Measurements from ENCODE around the gene ZIC5.

ZIC5 gene

GRCh38 chr13:99987154-99988019, 15.8 kb upstream of the ZIC5 start:
- DNase-seq (ENCODE audit: low spot score), result no peak

- no peak for DNase-seq (ENCODE audit: low spot score)
Measured at GRCh38 chr13:99986741-99987140, 15.2 kb upstream of the ZIC5 start.

GRCh38 chr13:99985886-99986527, 14.4 kb upstream of the ZIC5 start:
- DNase-seq (ENCODE audit: low spot score), result no peak

GRCh38 chr13:99985241-99985874, 13.8 kb upstream of the ZIC5 start:
- DNase-seq (ENCODE audit: low spot score), result no peak

- no peak for DNase-seq (ENCODE audit: low spot score)
Measured at GRCh38 chr13:99984461-99985240, 13.1 kb upstream of the ZIC5 start.

- no peak for DNase-seq (ENCODE audit: low spot score)
Measured at GRCh38 chr13:99983499-99984401, 12.2 kb upstream of the ZIC5 start.

GRCh38 chr13:99982731-99983498, 11.3 kb upstream of the ZIC5 start:
- DNase-seq (ENCODE audit: low spot score), result no peak

GRCh38 chr13:99982036-99982730, 10.6 kb upstream of the ZIC5 start:
- DNase-seq (ENCODE audit: low spot score), result no peak

- DNase-seq (ENCODE audit: low spot score), result no peak
Measured at GRCh38 chr13:99981735-99982035, 10.1 kb upstream of the ZIC5 start, which contains the start of gene ZIC2. ZIC2 (plus strand) TSS chr13:99981784; CDS start chr13:99982065, 281 bp downstream.

GRCh38 chr13:99980824-99981734, 9.5 kb upstream of the ZIC5 start:
- no peak for DNase-seq (ENCODE audit: low spot score)

GRCh38 chr13:99980201-99980823, 8.7 kb upstream of the ZIC5 start:
- DNase-seq (ENCODE audit: low spot score), result no peak

GRCh38 chr13:99979453-99980200, 8.1 kb upstream of the ZIC5 start:
- DNase-seq (ENCODE audit: low spot score), result no peak

GRCh38 chr13:99978799-99979452, 7.4 kb upstream of the ZIC5 start:
- DNase-seq (ENCODE audit: low spot score), result no peak

- no peak for DNase-seq (ENCODE audit: low spot score)
Measured at GRCh38 chr13:99977912-99978798, 6.6 kb upstream of the ZIC5 start.

GRCh38 chr13:99977334-99977911, 5.9 kb upstream of the ZIC5 start:
- no peak for DNase-seq (ENCODE audit: low spot score)

- DNase-seq (ENCODE audit: low spot score), result no peak
Measured at GRCh38 chr13:99976575-99976974, 5.0 kb upstream of the ZIC5 start.
